ENCODE results near the gene LPXN. TPM values are rescaled to one million over a fixed set of nuclear protein-coding genes. Genes with fewer than 3 reads are reported as not detected.
"Not testable (repeated sequence)": the region's sequence is repeated elsewhere in the genome, so short reads cannot be mapped to it uniquely, and the experiment has no call there.

LPXN gene
- total RNA-seq, 3 donors from 2014 or later (not counting 1 experiment from before 2014, with no cell fraction given) = 81.0 to 123 (median 92.5) TPM

- Mint-ChIP-seq H3K4me1 (peaks cover 73 to 76% of the 10 kb centered on the region in 2 donors), H3K27me3 (ENCODE audit: low read depth in 2 of 2) (no peaks in the 10 kb centered on the region), H3K4me3 (peak overlapping the region; percentile 91), H3K9me3 (no peaks in the 10 kb centered on the region), H3K36me3 (peaks cover 8% of the 10 kb centered on the region), H3K27ac (peak overlapping the region; percentile 99 to 100)
- Histone ChIP-seq H3K27ac (ENCODE audit: low read length) (peak overlapping the region; percentile 99), H3K9me3 (ENCODE audit: control insufficient read depth, insufficient read depth, low read length) (no peaks in the 10 kb centered on the region), H3K4me1 (ENCODE audit: control insufficient read depth, insufficient read depth, low read length) (peaks cover 35% of the 10 kb centered on the region), H3K4me3 (ENCODE audit: low read length) (peak overlapping the region; percentile 29), H3K27me3 (ENCODE audit: control insufficient read depth, insufficient read depth, low read length) (no peaks in the 10 kb centered on the region), H3K36me3 (ENCODE audit: control insufficient read depth, insufficient read depth, low read length) (peaks cover 22% of the 10 kb centered on the region)
- peak; percentile 50 to 75 for DNase-seq
- TF ChIP-seq CTCF (IDR thresholded peaks at IDR 0.05) = no peak
- intact Hi-C loops (cut with micrococcal nuclease) = loop anchor here (10.0 kb wide), 1 partner anchor 779 kb away; no protein-coding TSS in a partner anchor
- WGBS (ENCODE audit: insufficient coverage) = 5% methylated on average over 4 of the region's 4 CpGs
- peak; percentile 23 to 28 (median 24) for ATAC-seq
Observed at GRCh38 chr11:58573451-58574104, 2.1 kb downstream of the LPXN start.

DNA sequence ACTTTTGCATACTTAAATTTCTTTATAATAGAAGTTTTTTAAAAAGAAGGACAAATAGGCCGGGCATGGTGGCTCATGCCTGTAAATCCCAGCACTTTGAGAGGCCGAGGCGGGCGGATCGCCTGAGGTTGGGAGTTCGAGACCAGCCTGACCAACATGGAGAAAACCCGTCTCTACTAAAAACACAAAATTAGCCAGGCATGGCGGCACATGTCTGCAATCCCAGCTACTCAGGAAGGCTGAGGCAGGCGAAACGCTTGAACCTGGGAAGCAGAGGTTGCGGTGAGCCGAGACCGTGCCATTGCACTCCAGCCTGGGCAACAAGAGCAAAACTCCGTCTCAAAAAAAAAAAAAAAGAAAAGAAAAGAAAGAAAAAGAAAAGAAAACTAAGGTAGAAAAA lies 2.8 kb downstream of the LPXN start:
- not testable (repeated sequence) for H3K9me3 ChIP-seq (ENCODE audit: control insufficient read depth, insufficient read depth, low read length); H3K27me3 ChIP-seq (ENCODE audit: control insufficient read depth, insufficient read depth, low read length); H3K9me3 Mint-ChIP-seq; H3K36me3 Mint-ChIP-seq; H3K27me3 Mint-ChIP-seq (ENCODE audit: low read depth in 2 of 2); ATAC-seq
- peak overlapping the region; percentile 91 for H3K4me3 Mint-ChIP-seq
- 60% methylated on average over 11 of the region's 14 CpGs for WGBS (ENCODE audit: insufficient coverage)
- H3K4me1 Mint-ChIP-seq = peaks cover 73 to 77% of the 10 kb centered on the region in 2 donors
- peak in 1 of 2 donors; percentile 35 for DNase-seq
- Histone ChIP-seq H3K4me3 (ENCODE audit: low read length) (peak overlapping the region; percentile 29), H3K27ac (ENCODE audit: low read length) (peak overlapping the region; percentile 99), H3K4me1 (ENCODE audit: control insufficient read depth, insufficient read depth, low read length) (peaks cover 39% of the 10 kb centered on the region), H3K36me3 (ENCODE audit: control insufficient read depth, insufficient read depth, low read length) (peaks cover 24% of the 10 kb centered on the region)
- peak overlapping the region; percentile 99 to 100 for H3K27ac Mint-ChIP-seq
- intact Hi-C loops (cut with micrococcal nuclease) = loop anchor here (10.0 kb wide), 1 partner anchor 778 kb away; no protein-coding TSS in a partner anchor

GRCh38 chr11:58567889-58568512 lies 7.7 kb downstream of the LPXN start:
- Histone ChIP-seq H3K9me3 (ENCODE audit: control insufficient read depth, insufficient read depth, low read length) (no peaks in the 10 kb centered on the region), H3K27me3 (ENCODE audit: control insufficient read depth, insufficient read depth, low read length) (no peaks in the 10 kb centered on the region), H3K27ac (ENCODE audit: low read length) (no peak overlapping the region), H3K4me3 (ENCODE audit: low read length) (no peak overlapping the region), H3K4me1 (ENCODE audit: control insufficient read depth, insufficient read depth, low read length) (peaks cover 12% of the 10 kb centered on the region), H3K36me3 (ENCODE audit: control insufficient read depth, insufficient read depth, low read length) (peaks cover 49% of the 10 kb centered on the region)
- Mint-ChIP-seq H3K27ac (peak overlapping the region; percentile 64 to 84), H3K27me3 (ENCODE audit: low read depth in 2 of 2) (no peaks in the 10 kb centered on the region), H3K9me3 (no peaks in the 10 kb centered on the region), H3K4me1 (peaks cover 49 to 53% of the 10 kb centered on the region in 2 donors), H3K4me3 (peak overlapping the region; percentile 10), H3K36me3 (peaks cover 15% of the 10 kb centered on the region)
- 49% methylated on average over 4 of the region's 4 CpGs for WGBS (ENCODE audit: insufficient coverage)
- intact Hi-C loops (cut with micrococcal nuclease) = loop anchor here (1.0 to 5.0 kb wide), 4 partner anchors 11 to 62 kb away; partner anchors contain the start of gene ZFP91
- TF ChIP-seq CTCF (IDR thresholded peaks at IDR 0.05) = peak; percentile 86
- DNase-seq = peak; percentile 71 to 90
- peak; percentile 92 to 100 (median 99) for ATAC-seq

DNA sequence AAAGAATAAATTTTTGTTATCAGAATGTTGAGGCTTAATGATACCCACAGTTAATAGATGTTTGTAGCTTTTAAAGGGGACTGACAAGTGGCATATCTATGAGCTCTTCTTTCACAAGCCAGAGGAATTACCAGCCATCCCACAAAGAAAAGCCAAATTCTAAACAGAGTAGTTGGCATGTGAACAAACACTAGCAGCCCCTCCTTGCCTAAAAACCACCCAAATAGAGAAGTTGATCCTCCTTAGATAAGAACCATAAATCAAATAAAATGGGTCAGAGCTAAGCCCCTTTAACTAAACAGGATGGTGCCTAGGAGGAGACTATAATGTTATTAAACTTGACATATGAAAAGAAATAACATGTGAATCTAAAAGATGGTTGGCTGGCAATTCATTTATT lies 11.4 kb downstream of the LPXN start:
- H3K36me3 ChIP-seq (ENCODE audit: control insufficient read depth, insufficient read depth, low read length) = peaks cover 49% of the 10 kb centered on the region
- Mint-ChIP-seq H3K9me3 (no peaks in the 10 kb centered on the region), H3K4me1 (peaks cover 56 to 58% of the 10 kb centered on the region in 2 donors), H3K4me3 (peak overlapping the region; percentile 14), H3K27ac (peak overlapping the region; percentile 79 to 82), H3K27me3 (ENCODE audit: low read depth in 2 of 2) (no peaks in the 10 kb centered on the region), H3K36me3 (peaks cover 15% of the 10 kb centered on the region)
- H3K4me1 ChIP-seq (ENCODE audit: control insufficient read depth, insufficient read depth, low read length) = peaks cover 14% of the 10 kb centered on the region
- DNase-seq = no peak
- H3K4me3 ChIP-seq (ENCODE audit: low read length) = no peak overlapping the region
- TF ChIP-seq CTCF (IDR thresholded peaks at IDR 0.05) = no peak
- intact Hi-C loops (cut with micrococcal nuclease) = no loop called here
- H3K9me3 ChIP-seq (ENCODE audit: control insufficient read depth, insufficient read depth, low read length) = no peaks in the 10 kb centered on the region
- no peak for ATAC-seq
- no peaks in the 10 kb centered on the region for H3K27me3 ChIP-seq (ENCODE audit: control insufficient read depth, insufficient read depth, low read length)
- H3K27ac ChIP-seq (ENCODE audit: low read length) = no peak overlapping the region

Data from natural killer cell (primary cell).